Karpas-422 (cell line): ENCODE results near the gene MRPL20. TPM values are rescaled to one million over a fixed set of nuclear protein-coding genes. Genes with fewer than 3 reads are reported as not detected.
"Not testable (repeated sequence)": the region's sequence is repeated elsewhere in the genome, so short reads cannot be mapped to it uniquely, and the experiment has no call there.

ENCODE experiments used
- DNase-seq: peaks from one replicate; pipeline ENCODE4 v3.0.0-alpha.2; 2015
- H2AFZ ChIP-seq: fragments of 200-600 bp; sonication (generic); 2 replicates; pipeline ENCODE4 v1.6.1; 2014; ENCODE audit warnings: antibody characterized with exemption, low read length, mixed read lengths
- H3K27ac ChIP-seq: fragments of 200-600 bp; sonication (generic); 2 replicates; pipeline ENCODE4 v1.5.1; 2014; ENCODE audit warnings: mild to moderate bottlenecking, low read length, moderate library complexity
- H3K27me3 ChIP-seq: fragments of 200-600 bp; sonication (generic); 2 replicates; pipeline ENCODE4 v1.6.1; 2014; ENCODE audit warnings: low read length, mixed read lengths
- H3K36me3 ChIP-seq: fragments of 200-600 bp; sonication (generic); 2 replicates; pipeline ENCODE4 v1.6.1; 2014; ENCODE audit warnings: low read length, mixed read lengths; ENCODE audit not compliant: insufficient read depth
- H3K4me1 ChIP-seq: fragments of 200-600 bp; sonication (generic); 2 replicates; pipeline ENCODE4 v1.6.1; 2014; ENCODE audit warnings: mild to moderate bottlenecking, low read length, mixed read lengths
- H3K4me2 ChIP-seq: fragments of 200-600 bp; sonication (generic); 2 replicates; pipeline ENCODE4 v1.6.1; 2014; ENCODE audit warnings: low read length, low read depth, mild to moderate bottlenecking; ENCODE audit not compliant: poor library complexity, severe bottlenecking
- H3K4me3 ChIP-seq: fragments of 200-600 bp; sonication (generic); 2 replicates; pipeline ENCODE4 v1.5.1; 2014; ENCODE audit warnings: mild to moderate bottlenecking, antibody characterized with exemption, low read length, mixed read lengths
- H3K79me2 ChIP-seq: fragments of 200-600 bp; sonication (generic); 2 replicates; pipeline ENCODE4 v1.6.1; 2014; ENCODE audit warnings: mild to moderate bottlenecking, low read length, mixed read lengths
- H3K9ac ChIP-seq: fragments of 200-600 bp; sonication (generic); 2 replicates; pipeline ENCODE4 v1.6.0; 2014; ENCODE audit warnings: low read length
- H3K9me2 ChIP-seq: fragments of 200-600 bp; sonication (generic), shearing (Covaris generic); replicated peaks from 2 replicates; pipeline ENCODE4 v1.6.0; 2014; ENCODE audit warnings: mild to moderate bottlenecking, low read length, moderate library complexity; ENCODE audit not compliant: insufficient read depth
- H3K9me3 ChIP-seq: fragments of 300-700, 200-600 bp; sonication (generic); 2 replicates; pipeline ENCODE4 v1.6.1; 2014; ENCODE audit warnings: low read length, mixed read lengths
- H4K20me1 ChIP-seq: fragments of 200-600 bp; sonication (generic); 2 replicates; pipeline ENCODE4 v1.6.1; 2014; ENCODE audit warnings: mild to moderate bottlenecking, antibody characterized with exemption, low read length, low read depth; ENCODE audit not compliant: insufficient read depth
- total RNA-seq: library from RNA; depleted of rRNA; stranded (reverse); fragments of >200 nt; shearing (Covaris generic); gene quantifications from 2 replicates; pipeline ENCODE4 v1.2.3, GENCODE V29; 2014; ENCODE audit warnings: low replicate concordance

Gene MRPL20
- total RNA-seq, 1 experiment from 2014 or later, result 136 TPM

GRCh38 chr1:1430114-1430982 is 23.3 kb upstream of the MRPL20 start:
- H3K4me2 ChIP-seq, result no peak overlapping the region

GRCh38 chr1:1429671-1430073 is 22.6 kb upstream of the MRPL20 start:
- Histone ChIP-seq H4K20me1 (no peaks in the 10 kb centered on the region), H3K9me2 (no peaks in the 10 kb centered on the region), H3K9ac (no peak overlapping the region)

More at GRCh38 chr1:1430114-1430982, 23.3 kb upstream of the MRPL20 start:
- no peak overlapping the region for H3K4me3 ChIP-seq
- H3K9ac ChIP-seq, result no peak overlapping the region
- no peaks in the 10 kb centered on the region for H3K9me2 ChIP-seq
- H3K27ac ChIP-seq, result no peak overlapping the region
- DNase-seq, result no peak
- no peaks in the 10 kb centered on the region for H3K9me3 ChIP-seq
- no peaks in the 10 kb centered on the region for H4K20me1 ChIP-seq
- no peaks in the 10 kb centered on the region for H3K79me2 ChIP-seq
- no peak overlapping the region for H2AFZ ChIP-seq
- H3K27me3 ChIP-seq, result no peaks in the 10 kb centered on the region
- no peaks in the 10 kb centered on the region for H3K36me3 ChIP-seq
- no peaks in the 10 kb centered on the region for H3K4me1 ChIP-seq

GRCh38 chr1:1428967-1429366 is 21.9 kb upstream of the MRPL20 start:
- H3K27me3 ChIP-seq, H2AFZ ChIP-seq, H4K20me1 ChIP-seq, DNase-seq, H3K9me3 ChIP-seq, H3K9me2 ChIP-seq, H3K4me1 ChIP-seq, H3K27ac ChIP-seq, H3K9ac ChIP-seq, H3K36me3 ChIP-seq, H3K4me2 ChIP-seq, H3K79me2 ChIP-seq, H3K4me3 ChIP-seq: not testable (repeated sequence)

More at GRCh38 chr1:1429671-1430073, 22.6 kb upstream of the MRPL20 start:
- H3K4me2 ChIP-seq, result no peak overlapping the region
- H3K79me2 ChIP-seq, result no peaks in the 10 kb centered on the region
- H3K4me1 ChIP-seq, result no peaks in the 10 kb centered on the region
- H3K27ac ChIP-seq, result no peak overlapping the region
- no peak overlapping the region for H2AFZ ChIP-seq
- H3K4me3 ChIP-seq, result no peak overlapping the region
- no peaks in the 10 kb centered on the region for H3K9me3 ChIP-seq
- H3K27me3 ChIP-seq, result no peaks in the 10 kb centered on the region
- no peaks in the 10 kb centered on the region for H3K36me3 ChIP-seq
- no peak for DNase-seq

- Histone ChIP-seq H2AFZ (no peak overlapping the region), H3K4me3 (no peak overlapping the region), H4K20me1 (no peaks in the 10 kb centered on the region), H3K9ac (no peak overlapping the region), H3K9me2 (no peaks in the 10 kb centered on the region), H3K36me3 (no peaks in the 10 kb centered on the region), H3K4me1 (no peaks in the 10 kb centered on the region), H3K27me3 (no peaks in the 10 kb centered on the region), H3K27ac (no peak overlapping the region), H3K79me2 (no peaks in the 10 kb centered on the region), H3K4me2 (no peak overlapping the region), H3K9me3 (no peaks in the 10 kb centered on the region)
- DNase-seq, result no peak
These were observed 21.1 kb upstream of the MRPL20 start for GRCh38 chr1:1428174-1428573.

GRCh38 chr1:1427820-1428148 is 20.7 kb upstream of the MRPL20 start:
- DNase-seq, result no peak
- no peaks in the 10 kb centered on the region for H3K79me2 ChIP-seq
- H3K27me3 ChIP-seq, result no peaks in the 10 kb centered on the region
- no peaks in the 10 kb centered on the region for H3K36me3 ChIP-seq
- no peaks in the 10 kb centered on the region for H3K9me3 ChIP-seq
- no peak overlapping the region for H3K9ac ChIP-seq
- H3K4me1 ChIP-seq, result no peaks in the 10 kb centered on the region
- no peak overlapping the region for H3K4me2 ChIP-seq
- no peak overlapping the region for H3K27ac ChIP-seq
- no peaks in the 10 kb centered on the region for H3K9me2 ChIP-seq
- H4K20me1 ChIP-seq, result no peaks in the 10 kb centered on the region
- H3K4me3 ChIP-seq, result no peak overlapping the region
- no peak overlapping the region for H2AFZ ChIP-seq

- no peak overlapping the region for H3K9ac ChIP-seq
- H3K27me3 ChIP-seq, result no peaks in the 10 kb centered on the region
- H3K9me3 ChIP-seq, result no peaks in the 10 kb centered on the region
- H3K4me3 ChIP-seq, result no peak overlapping the region
- H3K36me3 ChIP-seq, result no peaks in the 10 kb centered on the region
- no peaks in the 10 kb centered on the region for H4K20me1 ChIP-seq
- no peaks in the 10 kb centered on the region for H3K9me2 ChIP-seq
- H3K27ac ChIP-seq, result no peak overlapping the region
- H2AFZ ChIP-seq, result no peak overlapping the region
- no peaks in the 10 kb centered on the region for H3K79me2 ChIP-seq
- H3K4me1 ChIP-seq, result no peaks in the 10 kb centered on the region
- no peak overlapping the region for H3K4me2 ChIP-seq
- DNase-seq, result no peak
These were observed 20.2 kb upstream of the MRPL20 start for GRCh38 chr1:1427106-1427819.

- H3K27ac ChIP-seq, result no peak overlapping the region
- no peaks in the 10 kb centered on the region for H3K9me3 ChIP-seq
- H4K20me1 ChIP-seq, result no peaks in the 10 kb centered on the region
- no peak overlapping the region for H3K9ac ChIP-seq
- H3K4me2 ChIP-seq, result no peak overlapping the region
- no peaks in the 10 kb centered on the region for H3K79me2 ChIP-seq
- no peak overlapping the region for H2AFZ ChIP-seq
- no peak for DNase-seq
- H3K27me3 ChIP-seq, result no peaks in the 10 kb centered on the region
- no peak overlapping the region for H3K4me3 ChIP-seq
- H3K4me1 ChIP-seq, result no peaks in the 10 kb centered on the region
- H3K36me3 ChIP-seq, result no peaks in the 10 kb centered on the region
- H3K9me2 ChIP-seq, result no peaks in the 10 kb centered on the region
These were observed 19.5 kb upstream of the MRPL20 start for GRCh38 chr1:1426496-1427105.

GRCh38 chr1:1425753-1426495 is 18.8 kb upstream of the MRPL20 start:
- Histone ChIP-seq H2AFZ (no peak overlapping the region), H3K9me3 (no peaks in the 10 kb centered on the region), H3K4me1 (no peaks in the 10 kb centered on the region), H3K4me2 (no peak overlapping the region), H3K4me3 (no peak overlapping the region), H3K27ac (no peak overlapping the region), H3K27me3 (no peaks in the 10 kb centered on the region), H3K9me2 (no peaks in the 10 kb centered on the region), H3K9ac (no peak overlapping the region), H3K79me2 (no peaks in the 10 kb centered on the region), H3K36me3 (no peaks in the 10 kb centered on the region), H4K20me1 (no peaks in the 10 kb centered on the region)
- DNase-seq, result no peak
